H1 (cell line): ENCODE measurements around the gene POLR2M. TPM values are rescaled to one million over a fixed set of nuclear protein-coding genes. Genes with fewer than 3 reads are reported as not detected.

Experiments used
- BACH1 ChIP-seq: IDR thresholded peaks from 2 replicates; pipeline ENCODE4 v1.6.1; 2012; ENCODE audit warnings: low read length, improper control_type of control experiment
- EP300 ChIP-seq, 2 experiments: IDR thresholded peaks; 1 replicate in 1 of 2; 2 replicates in 1 of 2; pipeline ENCODE4 v1.6.1; 2011 to 2012; ENCODE audit warnings: low read depth in 2 of 2, low read length in 2 of 2, mild to moderate bottlenecking in 2 of 2, borderline replicate concordance in 1 of 2, inconsistent platforms in 1 of 2, moderate library complexity in 1 of 2
- JUND ChIP-seq: IDR thresholded peaks from 2 replicates; pipeline ENCODE4 v1.6.1; 2011; ENCODE audit warnings: mild to moderate bottlenecking, improper control_type of control experiment, low read length
- RBBP5 ChIP-seq: IDR thresholded peaks from 2 replicates; pipeline ENCODE4 v1.7.1; 2012; ENCODE audit warnings: low read depth, mild to moderate bottlenecking, inconsistent platforms, low read length, moderate library complexity, borderline replicate concordance
- SIX5 ChIP-seq: IDR thresholded peaks from 2 replicates; pipeline ENCODE4 v1.6.1; 2011; ENCODE audit warnings: mild to moderate bottlenecking, low read depth, low read length
- SP2 ChIP-seq: IDR thresholded peaks from 2 replicates; pipeline ENCODE4 v1.6.1; 2012; ENCODE audit warnings: mild to moderate bottlenecking, low read length, inconsistent platforms
- TEAD4 ChIP-seq: IDR thresholded peaks from 2 replicates; pipeline ENCODE4 v1.6.1; 2012; ENCODE audit warnings: low read depth, low read length, inconsistent platforms, mixed read lengths
- ZNF274 ChIP-seq: IDR thresholded peaks from 2 replicates; pipeline ENCODE4 v1.7.0; 2012; ENCODE audit warnings: low read length, borderline replicate concordance; ENCODE audit errors: extremely low read depth
- polyA plus RNA-seq, 7 experiments: library from polyadenylated mRNA; depleted of rRNA in 3 of 7; stranded (reverse) in 5 of 7; unstranded in 2 of 7; fragments of >200 nt in 5 of 7; fragments of 200-250 nt in 2 of 7; gene quantifications; 1 replicate in 5 of 7; 2 replicates in 1 of 7; 4 replicates in 1 of 7; pipeline versions ENCODE4 v1.2.1 to v1.2.3, GENCODE V29; 2011 to 2013; ENCODE audit warnings: missing spikeins in 2 of 7, mixed read lengths in 2 of 7
- total RNA-seq: library from RNA; stranded (reverse); fragmentation: NEBNext Ultra II Directional; extraction: Animal tissue kit (Norgen Biotek cat#: 25700); gene quantifications from 2 replicates; pipeline ENCODE4 v1.2.1, GENCODE V29; 2021

Gene POLR2M
- total and polyA plus RNA-seq, 2 of the 8 experiments (the other 6 are each of a cell fraction or from before 2014, with no cell fraction given): 32.7 to 55.1 TPM

- no peak for TF ChIP-seq EP300 (IDR thresholded peaks at IDR 0.05; ENCODE audit: borderline replicate concordance in 1 of 2, low read depth in 2 of 2, low read length in 2 of 2)
- TF ChIP-seq BACH1: no peak
- no peak for TF ChIP-seq TEAD4
- TF ChIP-seq SP2: no peak
- TF ChIP-seq SIX5: no peak
- TF ChIP-seq ZNF274: no peak
- TF ChIP-seq JUND: no peak
- no peak for TF ChIP-seq RBBP5
- TF ChIP-seq, all 59 proteins: peak for 0
Observed at GRCh38 chr15:57662091-57662744, 44.3 kb upstream of the POLR2M start (continued).
